B cell (primary cell): ENCODE data around the gene NR6A1. TPM values are rescaled to one million over a fixed set of nuclear protein-coding genes. Genes with fewer than 3 reads are reported as not detected.

Source experiments
- ATAC-seq: fragments of 200-7000 bp; cut with Tn5 transposase; one replicate; pipeline ENCODE4 v1.10.0; 2021; ENCODE audit warnings: low read depth, mild to moderate bottlenecking, moderate number of reproducible peaks, moderate library complexity
- CTCF ChIA-PET: fragments of 350-600 bp; sonication (Branson Sonifier 250); formaldehyde crosslinking; loops from one replicate; lab custom pipeline; 2021; ENCODE audit warnings: antibody characterized with exemption, inconsistent platforms; lab: Charles Lee
- POLR2A ChIA-PET: fragments of 350-600 bp; sonication (Branson Sonifier 250); formaldehyde crosslinking; loops from one replicate; lab custom pipeline; 2021; ENCODE audit warnings: antibody characterized with exemption; lab: Charles Lee
- DNase-seq: peaks from one replicate; pipeline ENCODE4 v3.0.0; 2013
- H2AFZ ChIP-seq: 2 replicates; pipeline ENCODE4 v1.6.1; 2012; ENCODE audit warnings: mild to moderate bottlenecking, low read depth, low read length; ENCODE audit not compliant: insufficient read depth, poor library complexity, severe bottlenecking
- H3K27ac ChIP-seq, 2 donors: 1 replicate in 1 of 2; 2 replicates in 1 of 2; pipeline ENCODE4 v1.5.1; 2012 to 2013; ENCODE audit warnings: low read length in 2 of 2, mild to moderate bottlenecking in 2 of 2, moderate library complexity in 1 of 2
- H3K27me3 ChIP-seq, 4 experiments: fragments of 200-600 bp in 1 of 4; sonication (generic) in 1 of 4; replicated peaks in 1 of 4; 1 replicate in 2 of 4; 2 replicates in 2 of 4; pipeline versions ENCODE4 v1.6.1 to v1.7.0; 2013 to 2016; ENCODE audit warnings: low read length in 3 of 4, mild to moderate bottlenecking in 2 of 4, mixed read lengths in 1 of 4, moderate library complexity in 1 of 4; ENCODE audit not compliant: insufficient read depth in 4 of 4, control insufficient read depth in 3 of 4; ENCODE audit errors: control extremely low read depth in 1 of 4
- H3K36me3 ChIP-seq, 2 experiments: replicated peaks in 1 of 2; 1 replicate in 1 of 2; 2 replicates in 1 of 2; pipeline versions ENCODE4 v1.6.1 to v1.7.1; 2013; ENCODE audit warnings: low read length in 1 of 2; ENCODE audit not compliant: insufficient read depth in 2 of 2, control insufficient read depth in 1 of 2; ENCODE audit errors: control extremely low read depth in 1 of 2, extremely low read depth in 1 of 2
- H3K4me1 ChIP-seq, 2 donors: fragments of 200-600 bp in 1 of 2; sonication (generic) in 1 of 2; 1 replicate in 1 of 2; 2 replicates in 1 of 2; pipeline versions ENCODE4 v1.5.1 to v1.6.1; 2013 to 2017; ENCODE audit warnings: low read length in 2 of 2; ENCODE audit not compliant: control insufficient read depth in 2 of 2, insufficient read depth in 2 of 2
- H3K4me2 ChIP-seq: replicated peaks from 2 replicates; pipeline ENCODE3; 2012; ENCODE audit warnings: mild to moderate bottlenecking, low read depth, low read length; ENCODE audit not compliant: poor library complexity, severe bottlenecking
- H3K4me3 ChIP-seq, 5 experiments: fragments of 200-600 bp in 1 of 5; sonication (generic) in 1 of 5; 1 replicate in 3 of 5; 2 replicates in 2 of 5; pipeline versions ENCODE4 v1.5.1 to v1.7.0; 2011 to 2016; ENCODE audit warnings: low read length in 4 of 5, mild to moderate bottlenecking in 4 of 5, low read depth in 2 of 5, control low read depth in 1 of 5, moderate library complexity in 1 of 5; ENCODE audit not compliant: insufficient read depth in 1 of 5; ENCODE audit errors: control extremely low read depth in 1 of 5, extremely low read depth in 1 of 5
- H3K79me2 ChIP-seq: fragments of 200-600 bp; sonication (generic); one replicate; pipeline ENCODE4 v1.6.0; 2016; ENCODE audit warnings: low read length; ENCODE audit not compliant: control insufficient read depth, insufficient read depth
- H3K9ac ChIP-seq: fragments of 200-600 bp; sonication (generic); 2 replicates; pipeline ENCODE4 v1.6.1; 2017; ENCODE audit warnings: mild to moderate bottlenecking, low read length, moderate library complexity
- H3K9me3 ChIP-seq, 3 donors: one replicate each; pipeline versions ENCODE4 v1.6.1 to v1.7.1; 2013; ENCODE audit warnings: low read length in 2 of 3; ENCODE audit not compliant: control insufficient read depth in 2 of 3, insufficient read depth in 1 of 3; ENCODE audit errors: control extremely low read depth in 1 of 3
- H4K20me1 ChIP-seq: 2 replicates; pipeline ENCODE4 v1.6.0; 2012; ENCODE audit warnings: mild to moderate bottlenecking, low read length; ENCODE audit not compliant: insufficient read depth, control insufficient read depth, poor library complexity, severe bottlenecking
- H3K27ac Mint-ChIP-seq: one replicate; pipeline ENCODE4 v1.8.0; 2021; ENCODE audit warnings: mixed read lengths
- H3K27me3 Mint-ChIP-seq: one replicate; pipeline ENCODE4 v1.8.0; 2021; ENCODE audit warnings: mixed read lengths
- H3K4me1 Mint-ChIP-seq: one replicate; pipeline ENCODE4 v1.8.0; 2021; ENCODE audit warnings: mixed read lengths
- H3K4me3 Mint-ChIP-seq: one replicate; pipeline ENCODE4 v1.8.0; 2021; ENCODE audit warnings: mixed read lengths
- H3K9me3 Mint-ChIP-seq: one replicate; pipeline ENCODE4 v1.8.0; 2022; ENCODE audit warnings: mixed read lengths; ENCODE audit not compliant: insufficient read depth
- CTCF ChIP-seq: fragments of 200-600 bp; IDR thresholded peaks from one replicate; pipeline ENCODE4 v1.8.0; 2022; ENCODE audit warnings: antibody characterized with exemption, mild to moderate bottlenecking
- EZH2 ChIP-seq: IDR thresholded peaks from 2 replicates; pipeline ENCODE4 v1.6.1; 2012; ENCODE audit warnings: borderline replicate concordance, low read depth, mild to moderate bottlenecking, moderate library complexity, low read length; ENCODE audit not compliant: insufficient read depth, poor library complexity, severe bottlenecking
- WGBS: methylation state at CpG from one replicate; pipeline ENCODE4 v1.1.5; 2013; ENCODE audit warnings: missing lambda C conversion rate; ENCODE audit not compliant: insufficient coverage; 5-methylcytosine and 5-hydroxymethylcytosine counted together
- intact Hi-C: fragments of 100-400 bp; cut with micrococcal nuclease; formaldehyde crosslinking; loops from one replicate; pipeline ENCODE4 v1.10.0; 2022
- polyA plus RNA-seq: library from polyadenylated mRNA; depleted of rRNA; stranded (reverse); fragments of >200 nt; gene quantifications from 2 replicates; pipeline ENCODE4 v1.2.3, GENCODE V29; 2012
- total RNA-seq, 2 donors: library from RNA; stranded (reverse); fragments of 120-200 nt in 1 of 2; gene quantifications; 1 replicate in 1 of 2; 2 replicates in 1 of 2; pipeline versions ENCODE4 v1.2.3 to v1.2.4, GENCODE V29; 2013 to 2022

The NR6A1 gene
- total and polyA plus RNA-seq, 2 donors (not counting 1 experiment from before 2014, with no cell fraction given): 0.09 to 0.67 TPM

- Histone ChIP-seq H3K27ac (no peak overlapping the region), H3K36me3 (no peaks in the 10 kb centered on the region), H3K9me3 (no peaks in the 10 kb centered on the region), H3K4me2 (no peak overlapping the region), H2AFZ (no peak overlapping the region), H3K9ac (no peak overlapping the region), H3K4me1 (peaks cover 0 to 4% of the 10 kb centered on the region in 2 donors), H3K79me2 (no peaks in the 10 kb centered on the region), H3K27me3 (peaks cover 0 to 7% (median 0%) of the 10 kb centered on the region in 4 experiments), H4K20me1 (no peaks in the 10 kb centered on the region), H3K4me3 (no peak overlapping the region)
- Mint-ChIP-seq H3K4me3 (no peak overlapping the region), H3K27ac (no peak overlapping the region), H3K4me1 (peaks cover 5% of the 10 kb centered on the region), H3K27me3 (peaks cover 12% of the 10 kb centered on the region), H3K9me3 (peaks cover 2% of the 10 kb centered on the region)
- TF ChIP-seq EZH2 (no peak), CTCF (no peak)
- intact Hi-C loops: no loop called here
- WGBS: 64% methylated on average over 17 of the region's 19 CpGs
- DNase-seq (no peak), ATAC-seq (peak; percentile 33)
- ChIA-PET CTCF (no interaction called here), POLR2A (no interaction called here)
Observed at GRCh38 chr9:124468061-124468740, 302.9 kb downstream of the NR6A1 start.

- Histone ChIP-seq H3K36me3 (no peaks in the 10 kb centered on the region), H3K27ac (no peak overlapping the region), H3K9ac (no peak overlapping the region), H3K4me2 (no peak overlapping the region), H4K20me1 (no peaks in the 10 kb centered on the region), H3K4me3 (no peak overlapping the region), H3K27me3 (peaks cover 0 to 7% (median 0%) of the 10 kb centered on the region in 4 experiments), H3K9me3 (no peaks in the 10 kb centered on the region), H3K4me1 (peaks cover 0 to 4% of the 10 kb centered on the region in 2 donors), H3K79me2 (no peaks in the 10 kb centered on the region), H2AFZ (no peak overlapping the region)
- Mint-ChIP-seq H3K27me3 (peaks cover 12% of the 10 kb centered on the region), H3K9me3 (peaks cover 2% of the 10 kb centered on the region), H3K4me3 (no peak overlapping the region), H3K27ac (no peak overlapping the region), H3K4me1 (peaks cover 5% of the 10 kb centered on the region)
- TF ChIP-seq CTCF (no peak), EZH2 (no peak)
- WGBS: 96% methylated on average over 15 of the region's 17 CpGs
- CTCF ChIA-PET: no interaction called here
- POLR2A ChIA-PET: no interaction called here
- intact Hi-C loops: no loop called here
- DNase-seq (no peak), ATAC-seq (no peak)
Observed at GRCh38 chr9:124467410-124468060, 303.6 kb downstream of the NR6A1 start.
